Immature natural killer cell (primary cell): ENCODE data around the gene TLE4. TPM values are rescaled to one million over a fixed set of nuclear protein-coding genes. Genes with fewer than 3 reads are reported as not detected.
A peak's percentile ranks its signal among the peaks of the same experiment; 100 is the strongest.

Experiments used
- DNase-seq, 3 donors: peaks; one replicate each; pipeline ENCODE4 v3.0.0; 2022; ENCODE audit warnings: mixed read lengths in 1 of 3
- H3K27ac Mint-ChIP-seq, 6 donors: one replicate each; pipeline ENCODE4 v1.8.0; 2020; ENCODE audit warnings: mixed read lengths in 6 of 6, mild to moderate bottlenecking in 5 of 6, inconsistent platforms in 4 of 6, moderate library complexity in 3 of 6
- H3K27me3 Mint-ChIP-seq, 3 donors: one replicate each; pipeline ENCODE4 v1.8.0; 2020 to 2021; ENCODE audit warnings: low read depth in 3 of 3, mild to moderate bottlenecking in 3 of 3, mixed read lengths in 3 of 3, moderate library complexity in 3 of 3, inconsistent platforms in 1 of 3
- H3K36me3 Mint-ChIP-seq, 3 donors: one replicate each; pipeline ENCODE4 v1.8.0; 2020; ENCODE audit warnings: mixed read lengths in 3 of 3, inconsistent platforms in 2 of 3, mild to moderate bottlenecking in 2 of 3
- H3K4me1 Mint-ChIP-seq, 2 donors: one replicate each; pipeline ENCODE4 v1.8.0; 2020; ENCODE audit warnings: inconsistent platforms in 2 of 2, mild to moderate bottlenecking in 2 of 2, mixed read lengths in 2 of 2, moderate library complexity in 1 of 2
- H3K4me3 Mint-ChIP-seq, 5 donors: one replicate each; pipeline ENCODE4 v1.8.0; 2020; ENCODE audit warnings: mild to moderate bottlenecking in 5 of 5, mixed read lengths in 5 of 5, inconsistent platforms in 3 of 5, moderate library complexity in 3 of 5
- H3K9me3 Mint-ChIP-seq, 6 donors: one replicate each; pipeline ENCODE4 v1.8.0; 2020; ENCODE audit warnings: mild to moderate bottlenecking in 6 of 6, mixed read lengths in 6 of 6, inconsistent platforms in 4 of 6, moderate library complexity in 3 of 6
- polyA plus RNA-seq, 3 donors: library from polyadenylated mRNA; unstranded; fragments of 300-500 nt; fragmentation: Illumina TruSeq; gene quantifications; one replicate each; pipeline ENCODE4 v1.2.3, GENCODE V29; 2021

TLE4 gene
- polyA plus RNA-seq, 3 donors from 2014 or later = 38.0 to 41.4 (median 38.1) TPM

GRCh38 chr9:79562749-79563386 lies 8.9 kb upstream of the TLE4 start:
- Mint-ChIP-seq H3K4me3 (no peak overlapping the region), H3K9me3 (no peaks in the 10 kb centered on the region), H3K27me3 (peaks cover 0 to 7% (median 0%) of the 10 kb centered on the region in 3 donors), H3K4me1 (peaks cover 0 to 4% of the 10 kb centered on the region in 2 donors), H3K27ac (no peak overlapping the region), H3K36me3 (no peaks in the 10 kb centered on the region)
- no peak for DNase-seq

GRCh38 chr9:79564105-79564504 lies 7.7 kb upstream of the TLE4 start:
- Mint-ChIP-seq H3K4me3 (no peak overlapping the region), H3K36me3 (no peaks in the 10 kb centered on the region), H3K4me1 (peaks cover 0 to 4% of the 10 kb centered on the region in 2 donors), H3K9me3 (no peaks in the 10 kb centered on the region), H3K27me3 (peaks cover 0 to 9% (median 0%) of the 10 kb centered on the region in 3 donors), H3K27ac (no peak overlapping the region)
- DNase-seq = no peak

GRCh38 chr9:79565245-79565644 lies 6.5 kb upstream of the TLE4 start:
- Mint-ChIP-seq H3K27me3 (peaks cover 0 to 9% (median 0%) of the 10 kb centered on the region in 3 donors), H3K9me3 (no peaks in the 10 kb centered on the region), H3K4me3 (no peak overlapping the region), H3K4me1 (peaks cover 6 to 9% of the 10 kb centered on the region in 2 donors), H3K27ac (no peak overlapping the region), H3K36me3 (no peaks in the 10 kb centered on the region)
- no peak for DNase-seq

GRCh38 chr9:79567671-79568098 lies 4.1 kb upstream of the TLE4 start:
- Mint-ChIP-seq H3K9me3 (no peaks in the 10 kb centered on the region), H3K27me3 (peaks cover 0 to 16% (median 3%) of the 10 kb centered on the region in 3 donors), H3K4me3 (no peak overlapping the region), H3K27ac (no peak overlapping the region), H3K4me1 (peaks cover 10 to 12% of the 10 kb centered on the region in 2 donors), H3K36me3 (no peaks in the 10 kb centered on the region)
- no peak for DNase-seq

GRCh38 chr9:79568337-79569101 lies 3.2 kb upstream of the TLE4 start:
- no peak for DNase-seq
- H3K36me3 Mint-ChIP-seq = no peaks in the 10 kb centered on the region
- peaks cover 11 to 13% of the 10 kb centered on the region in 2 donors for H3K4me1 Mint-ChIP-seq
- peaks cover 0 to under 1% (median 0%) of the 10 kb centered on the region in 6 donors for H3K9me3 Mint-ChIP-seq
- peaks cover 1 to 18% (median 7%) of the 10 kb centered on the region in 3 donors for H3K27me3 Mint-ChIP-seq
- peak overlapping the region in 1 of 5 donors; percentile 39 for H3K4me3 Mint-ChIP-seq
- no peak overlapping the region for H3K27ac Mint-ChIP-seq

GRCh38 chr9:79569814-79570447 lies 1.8 kb upstream of the TLE4 start:
- Mint-ChIP-seq H3K36me3 (no peaks in the 10 kb centered on the region), H3K27me3 (peaks cover 10 to 27% (median 11%) of the 10 kb centered on the region in 3 donors), H3K27ac (peak overlapping the region in 4 of 6 donors; percentile 46 to 82 (median 70)), H3K4me1 (peaks cover 25 to 27% of the 10 kb centered on the region in 2 donors), H3K4me3 (peak overlapping the region in 1 of 5 donors; percentile 82), H3K9me3 (peaks cover 0 to 3% (median 0%) of the 10 kb centered on the region in 6 donors)
- no peak for DNase-seq

GRCh38 chr9:79570448-79571308 lies 1.1 kb upstream of the TLE4 start:
- Mint-ChIP-seq H3K4me3 (peak overlapping the region in 1 of 5 donors; percentile 82), H3K9me3 (peaks cover 0 to 3% (median 0%) of the 10 kb centered on the region in 6 donors), H3K4me1 (peaks cover 27 to 31% of the 10 kb centered on the region in 2 donors), H3K27me3 (peaks cover 10 to 27% (median 11%) of the 10 kb centered on the region in 3 donors), H3K27ac (peak overlapping the region in 3 of 6 donors; percentile 26 to 82 (median 66)), H3K36me3 (peaks cover 0 to 2% (median 0%) of the 10 kb centered on the region in 3 donors)
- DNase-seq = peak; percentile 20 to 37 (median 25)

- peaks cover 11 to 27% (median 13%) of the 10 kb centered on the region in 3 donors for H3K27me3 Mint-ChIP-seq
- H3K4me1 Mint-ChIP-seq = peaks cover 39 to 46% of the 10 kb centered on the region in 2 donors
- H3K9me3 Mint-ChIP-seq = peaks cover 0 to 3% (median 0%) of the 10 kb centered on the region in 6 donors
- H3K4me3 Mint-ChIP-seq = peak overlapping the region in 1 of 5 donors; percentile 76
- peaks cover 0 to 5% (median 0%) of the 10 kb centered on the region in 3 donors for H3K36me3 Mint-ChIP-seq
- H3K27ac Mint-ChIP-seq = no peak overlapping the region
- DNase-seq = no peak
Measured at GRCh38 chr9:79572032-79572607, 355 bp downstream of the TLE4 start.

- H3K4me1 Mint-ChIP-seq = peaks cover 45 to 53% of the 10 kb centered on the region in 2 donors
- peak overlapping the region; percentile 66 to 94 (median 92) for H3K27ac Mint-ChIP-seq
- H3K27me3 Mint-ChIP-seq = peaks cover 11 to 27% (median 13%) of the 10 kb centered on the region in 3 donors
- H3K36me3 Mint-ChIP-seq = peaks cover 0 to 5% (median 0%) of the 10 kb centered on the region in 3 donors
- H3K9me3 Mint-ChIP-seq = peaks cover 0 to 3% (median 0%) of the 10 kb centered on the region in 6 donors
- peak overlapping the region; percentile 91 to 98 (median 93) for H3K4me3 Mint-ChIP-seq
- DNase-seq = peak; percentile 81 to 84 (median 81)
Measured at GRCh38 chr9:79572608-79573411, 1.0 kb downstream of the TLE4 start.

GRCh38 chr9:79573412-79573923 lies 1.7 kb downstream of the TLE4 start:
- peaks cover 52 to 59% of the 10 kb centered on the region in 2 donors for H3K4me1 Mint-ChIP-seq
- no peak for DNase-seq
- peaks cover 11 to 25% (median 13%) of the 10 kb centered on the region in 3 donors for H3K27me3 Mint-ChIP-seq
- H3K27ac Mint-ChIP-seq = peak overlapping the region; percentile 91 to 98 (median 93)
- H3K4me3 Mint-ChIP-seq = peak overlapping the region; percentile 91 to 98 (median 93)
- peaks cover 0 to 5% (median 0%) of the 10 kb centered on the region in 3 donors for H3K36me3 Mint-ChIP-seq
- peaks cover 0 to 3% (median 0%) of the 10 kb centered on the region in 6 donors for H3K9me3 Mint-ChIP-seq

- peaks cover 0 to 3% (median 0%) of the 10 kb centered on the region in 6 donors for H3K9me3 Mint-ChIP-seq
- peak overlapping the region; percentile 91 to 98 (median 93) for H3K4me3 Mint-ChIP-seq
- H3K4me1 Mint-ChIP-seq = peaks cover 59 to 66% of the 10 kb centered on the region in 2 donors
- peaks cover 11 to 25% (median 13%) of the 10 kb centered on the region in 3 donors for H3K27me3 Mint-ChIP-seq
- DNase-seq = no peak
- H3K36me3 Mint-ChIP-seq = peaks cover 0 to 5% (median 0%) of the 10 kb centered on the region in 3 donors
- peak overlapping the region; percentile 91 to 98 (median 93) for H3K27ac Mint-ChIP-seq
Measured at GRCh38 chr9:79574136-79574535, 2.4 kb downstream of the TLE4 start.
